GM19351 (cell line): ENCODE measurements around the gene ORC2.
A peak's percentile ranks its signal among the peaks of the same experiment; 100 is the strongest.
"Not testable (repeated sequence)": the region's sequence is repeated elsewhere in the genome, so short reads cannot be mapped to it uniquely, and the experiment has no call there.

ENCODE experiments used
- ATAC-seq: cut with Tn5 transposase; IDR thresholded peaks from one replicate; pipeline ENCODE4 v1.9.1; 2021; ENCODE audit warnings: mild to moderate bottlenecking, moderate library complexity; ENCODE audit not compliant: unreplicated experiment

The ORC2 gene

DNA sequence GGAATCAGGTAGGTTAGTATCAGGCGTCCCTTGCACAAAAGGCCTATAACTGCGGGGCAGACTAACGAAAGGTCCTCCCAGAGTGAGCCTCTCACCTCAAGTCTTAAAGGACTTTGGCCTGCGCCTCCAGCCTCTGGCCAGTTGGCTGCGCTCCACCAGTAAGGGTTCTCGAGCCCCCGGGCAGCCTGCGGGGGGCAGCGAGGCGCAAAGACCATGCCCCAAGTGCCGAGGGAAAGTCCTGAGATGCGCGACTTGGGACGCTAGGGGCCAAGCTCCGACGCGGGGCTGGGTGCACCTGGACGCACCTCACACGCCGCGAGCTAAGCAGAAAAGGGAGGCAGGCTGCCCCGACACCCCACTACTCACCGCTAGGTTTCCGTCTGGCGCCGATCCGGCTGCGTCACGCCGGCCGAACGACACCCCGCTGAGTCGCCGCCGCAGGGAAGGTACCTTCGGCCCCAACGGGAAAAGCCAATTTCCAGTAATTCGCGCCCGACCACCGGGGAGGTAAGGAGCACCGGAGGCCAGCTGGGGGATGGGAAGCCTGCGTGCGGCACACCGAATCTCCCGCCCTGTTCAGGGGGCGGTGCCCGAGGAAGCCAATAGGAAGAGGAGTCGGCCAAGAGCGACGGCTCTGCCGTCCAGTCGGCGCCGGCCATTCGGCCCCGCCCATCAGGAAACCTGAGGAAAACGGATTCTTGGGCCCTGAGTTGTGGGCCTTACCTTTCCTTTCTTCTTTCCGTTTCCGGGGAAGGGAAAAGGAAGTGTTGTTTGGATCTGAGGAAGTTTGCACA lies at the start of gene ORC2:
Gene ORC2, minus strand, starts transcription at position 537 of the 794 bp plus-strand sequence. CDS start 5,537 bp downstream, outside the sequence.
- ATAC-seq: peak; percentile 85

DNA sequence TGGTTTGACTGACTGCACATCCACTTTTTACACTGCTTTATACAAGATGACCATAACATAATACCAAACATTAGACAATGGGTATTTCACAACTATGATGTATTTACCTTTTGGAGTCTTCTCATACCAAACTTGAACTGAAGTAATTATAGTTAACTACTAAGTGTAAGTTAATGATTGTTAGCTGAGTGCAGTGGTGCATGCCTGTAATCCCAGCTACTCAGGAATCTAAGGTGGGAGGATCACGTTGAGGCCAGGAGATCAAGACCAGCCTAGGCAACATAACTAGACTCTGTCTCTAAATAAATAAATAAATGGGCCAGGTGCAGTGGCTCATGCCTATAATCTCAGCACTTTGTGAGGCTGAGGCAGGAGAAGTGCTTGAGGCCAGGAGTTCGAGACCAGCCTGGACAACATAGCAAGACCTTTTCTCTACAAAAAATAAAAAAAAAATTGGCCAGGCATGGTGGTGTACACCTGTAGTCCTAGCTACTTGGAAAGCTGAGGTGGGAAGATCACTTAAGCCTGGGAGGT lies 44.9 kb upstream of the ORC2 start:
- ATAC-seq: no peak

DNA sequence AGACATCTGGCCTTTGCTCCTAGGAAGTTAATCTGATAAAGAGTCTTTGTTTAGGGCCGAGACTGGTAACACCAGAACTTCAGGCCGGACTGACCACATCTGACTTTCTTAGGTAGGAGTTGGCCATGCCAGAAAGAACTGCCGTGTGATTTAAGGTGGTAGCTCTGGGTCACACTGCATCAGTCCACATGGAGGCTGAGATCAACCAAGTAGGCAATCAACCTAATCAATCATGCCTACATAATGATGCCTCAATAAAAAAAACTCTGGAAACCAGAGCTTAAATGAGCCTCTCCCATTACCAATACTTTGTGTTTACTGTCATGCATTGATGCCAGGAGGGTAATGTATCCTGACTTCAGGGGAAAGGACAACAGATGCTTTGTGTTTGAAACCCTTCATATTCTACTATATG lies 44.1 kb upstream of the ORC2 start:
- no peak for ATAC-seq

DNA sequence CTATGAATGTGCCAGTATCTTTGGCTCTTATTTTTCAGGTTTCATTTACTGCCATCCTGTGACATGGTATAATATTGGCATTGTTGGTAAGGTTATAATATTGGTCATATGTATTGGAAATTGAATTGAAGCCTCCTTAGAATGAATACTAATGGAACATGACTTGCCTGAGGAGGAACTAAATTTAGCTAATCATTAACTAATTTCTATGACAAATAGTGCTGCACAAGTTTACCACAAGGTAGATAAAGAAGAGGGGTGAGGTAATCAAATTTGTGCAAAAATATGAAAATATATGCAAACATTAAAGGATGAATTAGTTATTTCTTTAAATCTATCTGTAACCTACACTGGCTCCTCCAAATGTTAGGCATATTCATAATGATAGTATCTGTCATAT lies 43.2 kb upstream of the ORC2 start:
- no peak for ATAC-seq

DNA sequence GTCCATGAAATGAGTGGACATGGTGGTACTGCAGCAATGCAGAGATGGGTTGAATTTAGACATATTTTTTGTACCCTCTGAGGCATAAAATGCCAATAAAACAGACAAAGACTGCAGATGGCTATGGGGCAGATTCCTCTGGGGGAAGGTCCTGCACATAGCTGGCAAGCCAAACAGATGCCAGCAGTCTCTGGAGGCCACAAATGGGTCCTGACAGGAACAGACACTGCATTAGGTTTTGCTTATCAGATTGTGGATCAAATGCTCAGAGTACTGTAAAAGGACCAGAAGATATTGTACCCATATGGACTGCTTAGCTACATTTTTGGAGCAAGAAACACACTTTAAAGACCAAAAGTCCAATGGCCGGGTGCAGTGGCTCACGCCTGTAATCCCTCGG lies 40.9 kb upstream of the ORC2 start:
- no peak for ATAC-seq

DNA sequence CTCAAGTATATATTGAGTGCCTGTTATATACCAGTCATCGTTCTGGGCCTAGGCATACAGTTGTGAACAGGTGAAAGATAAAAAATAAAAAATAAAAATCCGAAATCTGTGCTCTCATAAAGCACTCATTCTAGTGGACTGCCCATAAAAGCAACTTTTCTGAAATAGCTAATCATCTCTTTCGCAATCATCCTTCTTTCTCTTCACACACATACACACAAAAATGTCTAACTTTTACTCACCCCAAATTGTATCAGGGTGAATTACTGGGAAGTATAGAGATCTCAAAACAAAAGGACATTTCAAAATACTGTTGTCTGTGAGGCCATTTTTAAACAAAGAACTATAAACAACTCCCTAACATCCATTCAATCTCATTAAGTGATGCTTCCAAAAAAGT lies 29.6 kb upstream of the ORC2 start:
- ATAC-seq: no peak

DNA sequence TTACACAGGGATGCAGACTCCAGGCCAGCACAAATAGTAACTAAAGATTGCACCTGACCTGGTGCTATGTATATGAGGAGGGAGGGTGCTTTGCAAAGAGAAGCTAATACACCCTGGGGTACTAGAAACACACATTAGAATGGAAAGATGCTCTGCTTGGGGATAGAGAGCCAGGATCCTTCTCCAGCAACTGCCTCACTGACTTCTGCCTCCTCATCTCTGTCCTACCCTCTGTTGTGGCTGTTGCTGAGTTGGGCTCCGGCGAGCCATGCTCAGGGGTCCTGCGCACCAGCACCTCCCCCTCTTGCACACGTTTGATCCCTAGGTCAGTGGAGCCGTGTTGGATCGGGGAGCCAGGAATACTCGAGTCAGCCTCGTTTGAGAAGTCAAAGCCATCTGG lies 23.7 kb upstream of the ORC2 start:
- ATAC-seq: no peak

DNA sequence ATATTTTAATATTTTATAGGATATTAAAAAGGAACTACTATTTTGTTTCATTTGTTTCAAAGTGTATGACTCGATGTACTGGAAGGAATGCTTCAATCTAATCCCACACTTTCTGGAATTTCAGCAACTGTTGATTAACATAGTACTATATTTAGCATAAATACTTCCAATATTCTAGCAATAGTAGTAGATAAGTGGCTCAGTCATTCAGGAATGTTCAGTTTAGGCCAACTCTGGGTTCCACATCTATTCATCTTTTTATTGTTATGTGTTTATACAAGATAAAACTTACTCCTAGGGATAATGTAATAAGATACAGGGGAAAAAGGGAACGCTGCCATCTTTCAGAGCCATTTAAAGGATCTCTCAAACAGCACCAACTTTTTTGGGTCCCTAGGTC lies 22.3 kb upstream of the ORC2 start:
- no peak for ATAC-seq

DNA sequence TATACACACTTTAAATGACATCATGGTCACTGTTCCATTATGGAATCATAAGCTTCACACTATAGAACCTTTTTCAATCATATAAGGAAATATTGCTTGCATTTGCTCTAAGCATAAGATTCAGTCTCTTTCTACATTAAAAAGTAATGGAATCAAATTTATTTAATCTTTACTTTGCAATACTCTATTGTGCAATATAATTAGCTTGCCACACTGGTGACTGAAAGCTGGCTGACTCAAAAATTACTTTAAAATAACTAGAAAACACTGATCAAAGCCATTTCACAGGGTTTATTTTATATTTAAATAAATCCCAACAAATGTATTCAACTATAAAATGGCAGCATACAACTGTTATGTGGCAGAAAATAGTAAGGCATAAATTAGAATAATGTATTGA lies 13.2 kb upstream of the ORC2 start:
- no peak for ATAC-seq

DNA sequence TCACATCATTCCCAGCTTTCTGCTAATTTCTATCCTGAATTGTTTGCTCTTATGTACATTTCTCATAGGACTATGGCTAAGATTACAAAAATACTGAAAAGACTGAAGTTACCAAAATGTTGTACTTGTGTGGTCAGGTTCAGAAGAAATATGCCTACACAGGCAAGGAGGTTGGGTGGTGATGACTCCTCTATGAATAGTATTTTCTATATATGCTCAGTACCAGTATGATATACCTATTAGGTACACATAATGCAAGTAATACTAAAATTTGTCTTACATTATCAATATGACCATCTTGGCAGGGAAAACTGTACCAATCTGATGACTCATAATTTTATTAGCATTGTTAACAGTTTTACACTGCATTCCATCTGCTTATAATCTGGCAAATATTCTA lies 12.2 kb upstream of the ORC2 start:
- ATAC-seq: no peak

DNA sequence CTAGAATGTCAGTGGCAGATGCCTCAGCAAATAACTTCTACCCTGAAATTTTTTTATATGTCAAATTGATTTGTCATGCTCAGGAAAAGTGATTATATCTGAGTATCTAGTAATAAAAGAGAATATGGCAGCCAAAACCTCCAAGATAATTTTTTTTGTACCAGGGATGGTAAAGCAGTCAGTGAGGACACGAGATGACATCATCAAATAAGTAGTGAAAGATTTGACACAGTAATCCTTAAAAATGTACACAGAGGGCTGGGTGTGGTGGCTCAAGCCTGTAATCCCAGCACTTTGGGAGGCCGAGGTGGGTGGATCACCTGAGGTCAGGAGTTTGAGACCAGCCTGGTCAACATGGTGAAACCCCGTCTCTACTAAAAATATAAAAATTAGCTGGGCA lies 6.6 kb upstream of the ORC2 start:
- not testable (repeated sequence) for ATAC-seq

DNA sequence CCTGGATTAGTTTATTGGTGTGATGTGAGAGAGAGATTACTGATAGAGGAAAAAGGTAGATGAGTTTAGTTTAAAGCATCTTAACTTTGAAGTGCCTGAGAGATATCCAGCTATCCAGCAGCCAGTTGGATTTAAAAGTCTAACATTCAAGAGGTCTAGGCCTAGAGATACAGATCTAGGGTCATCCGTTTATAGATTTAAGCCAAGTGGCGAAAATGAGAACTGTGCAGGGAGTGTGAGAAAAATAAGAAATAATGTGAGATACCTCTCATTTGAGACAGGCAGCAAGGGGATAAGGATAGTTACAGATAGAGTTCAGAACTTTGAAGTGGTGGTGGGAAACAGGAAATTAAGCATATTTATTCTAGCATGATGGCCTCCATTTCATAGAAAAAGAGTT lies 5.3 kb upstream of the ORC2 start:
- no peak for ATAC-seq

DNA sequence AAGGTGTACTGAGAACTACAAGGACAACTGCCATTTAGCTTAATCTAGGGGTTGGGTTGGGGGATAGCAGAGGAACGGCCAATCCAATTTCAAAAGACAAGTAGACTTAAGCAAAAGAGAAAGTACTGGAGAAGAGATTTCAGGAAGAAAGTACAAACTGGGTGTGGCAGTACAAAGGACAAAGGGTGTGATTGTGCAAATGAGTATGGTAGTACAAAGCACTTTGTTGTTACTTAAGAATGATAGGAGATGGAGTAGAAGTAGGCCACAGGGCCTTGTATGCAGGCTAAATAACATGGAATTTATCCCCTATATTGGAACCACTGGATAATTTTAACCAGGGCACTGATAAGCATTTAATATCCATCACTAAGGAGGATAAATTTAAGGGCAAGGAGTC lies 4.7 kb upstream of the ORC2 start:
- no peak for ATAC-seq

DNA sequence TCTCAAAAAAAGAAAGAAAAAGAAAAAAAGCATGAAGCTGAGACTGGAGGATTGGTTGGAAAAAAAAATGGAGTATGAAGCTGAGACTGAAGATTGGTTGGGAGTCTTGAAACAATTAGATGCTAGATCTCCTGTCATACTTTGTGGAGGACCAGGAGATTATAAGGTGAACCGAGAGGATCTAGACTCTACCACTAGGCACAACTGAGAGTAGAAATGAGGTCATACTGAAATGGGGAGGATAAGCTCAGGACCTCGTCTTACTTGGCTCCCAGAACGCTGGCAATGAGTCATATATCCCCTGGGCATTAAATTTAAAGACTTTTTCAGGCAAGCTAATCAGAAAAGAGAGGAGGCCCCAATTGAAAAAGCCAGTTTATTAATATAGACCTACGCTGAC lies 3.3 kb upstream of the ORC2 start:
- peak; percentile 32 for ATAC-seq

DNA sequence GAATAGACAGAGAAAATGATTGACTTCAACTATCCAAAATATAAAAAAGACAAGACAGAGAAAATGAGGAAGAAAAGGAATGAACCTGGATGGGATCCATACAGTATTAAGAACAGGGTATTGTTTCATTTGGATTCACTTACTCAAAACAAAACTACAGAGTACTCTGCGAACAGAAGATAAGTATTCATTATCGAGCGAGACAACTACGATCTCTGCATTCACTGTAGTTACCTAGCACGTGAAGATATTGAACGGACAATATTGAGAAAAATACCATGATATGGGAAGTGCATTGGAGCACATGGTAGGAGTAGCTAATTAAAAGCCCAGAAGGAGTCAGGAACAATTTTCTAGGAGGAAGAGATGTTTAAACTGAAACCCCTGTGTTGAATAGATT lies 1.0 kb upstream of the ORC2 start:
- ATAC-seq: no peak

DNA sequence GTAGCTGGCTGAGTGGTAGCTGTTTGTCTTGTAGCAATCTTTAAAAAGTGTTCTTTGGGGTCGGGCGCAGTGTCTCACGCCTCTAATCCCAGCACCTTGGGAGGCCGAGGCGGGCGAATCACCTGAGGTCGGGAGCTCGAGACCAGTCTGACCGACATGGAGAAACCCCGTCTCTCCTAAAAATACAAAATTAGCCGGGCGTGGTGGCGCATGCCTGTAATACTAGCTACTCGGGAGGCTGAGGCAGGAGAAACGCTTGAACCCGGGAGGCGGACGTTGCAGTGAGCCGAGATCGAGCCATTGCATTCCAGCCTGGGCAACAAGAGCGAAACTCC lies 425 bp upstream of the ORC2 start:
- peak; percentile 3 for ATAC-seq

DNA sequence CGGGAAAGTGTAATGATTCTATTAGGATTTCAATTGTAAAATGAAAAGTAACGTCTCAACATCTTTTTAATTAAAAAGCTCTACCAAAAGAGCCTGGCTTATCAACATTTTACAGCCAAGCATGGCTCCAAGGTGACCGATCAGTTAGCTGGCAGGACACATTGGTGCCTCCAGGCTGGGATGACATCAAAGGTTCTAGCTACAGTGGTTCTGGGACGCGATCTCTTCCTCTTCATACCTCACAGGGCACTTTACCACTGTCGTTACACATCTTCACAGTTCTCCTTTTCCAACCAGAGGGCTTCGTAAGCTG lies 693 bp downstream of the ORC2 start:
- ATAC-seq: peak; percentile 23

DNA sequence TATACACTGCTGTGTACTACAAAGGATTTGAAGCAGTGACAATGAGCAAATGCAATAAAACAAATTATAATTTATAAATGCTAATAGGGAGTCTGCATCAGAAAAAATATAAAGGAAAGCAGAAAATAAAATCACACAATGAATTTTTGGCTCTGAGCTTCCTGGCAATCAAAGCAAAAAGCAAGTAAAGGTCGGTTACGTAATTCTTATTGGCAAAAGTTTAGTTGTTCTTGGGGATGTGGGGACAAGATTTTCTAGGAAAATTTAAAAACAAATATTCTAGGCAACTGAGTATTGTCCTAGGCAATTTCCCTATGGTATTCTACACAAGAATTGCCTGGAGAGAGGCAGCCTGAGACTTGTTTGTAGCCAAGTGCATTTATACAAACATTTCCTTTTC lies 1.8 kb downstream of the ORC2 start:
- no peak for ATAC-seq

DNA sequence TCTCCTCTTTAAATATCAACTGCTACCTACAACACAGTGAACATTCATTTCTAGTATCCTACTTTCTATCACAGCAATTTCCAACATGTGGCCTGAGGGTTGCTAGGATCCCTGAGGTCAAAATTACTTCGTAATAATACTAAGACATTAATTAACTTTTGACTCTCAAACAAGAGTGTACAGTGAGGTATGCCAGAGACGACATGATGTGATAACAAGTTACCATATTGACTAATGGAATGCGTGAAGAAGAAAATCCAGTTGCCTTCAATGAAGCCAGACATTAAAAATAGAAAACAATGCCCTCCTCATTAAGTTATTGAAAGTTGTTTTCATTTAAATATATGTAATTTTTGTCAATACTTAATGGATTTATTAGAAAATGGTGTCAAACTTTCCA lies 13.1 kb downstream of the ORC2 start:
- no peak for ATAC-seq

DNA sequence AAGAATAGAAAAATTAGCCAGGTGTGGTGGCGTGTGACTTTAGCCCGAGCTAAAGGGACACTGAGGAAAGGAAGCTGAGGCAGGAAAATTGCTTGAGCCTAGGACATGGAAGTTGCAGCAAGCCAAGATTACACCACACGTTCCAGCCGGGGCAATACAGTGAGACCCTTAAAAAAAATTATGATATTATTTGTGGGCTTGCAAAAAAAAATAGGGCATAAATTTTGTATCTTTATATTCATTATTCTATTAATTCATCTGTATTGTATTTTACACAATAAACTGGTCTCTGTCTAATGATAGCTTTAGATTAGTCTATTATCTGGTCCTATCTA lies 18.1 kb downstream of the ORC2 start:
- ATAC-seq: no peak

DNA sequence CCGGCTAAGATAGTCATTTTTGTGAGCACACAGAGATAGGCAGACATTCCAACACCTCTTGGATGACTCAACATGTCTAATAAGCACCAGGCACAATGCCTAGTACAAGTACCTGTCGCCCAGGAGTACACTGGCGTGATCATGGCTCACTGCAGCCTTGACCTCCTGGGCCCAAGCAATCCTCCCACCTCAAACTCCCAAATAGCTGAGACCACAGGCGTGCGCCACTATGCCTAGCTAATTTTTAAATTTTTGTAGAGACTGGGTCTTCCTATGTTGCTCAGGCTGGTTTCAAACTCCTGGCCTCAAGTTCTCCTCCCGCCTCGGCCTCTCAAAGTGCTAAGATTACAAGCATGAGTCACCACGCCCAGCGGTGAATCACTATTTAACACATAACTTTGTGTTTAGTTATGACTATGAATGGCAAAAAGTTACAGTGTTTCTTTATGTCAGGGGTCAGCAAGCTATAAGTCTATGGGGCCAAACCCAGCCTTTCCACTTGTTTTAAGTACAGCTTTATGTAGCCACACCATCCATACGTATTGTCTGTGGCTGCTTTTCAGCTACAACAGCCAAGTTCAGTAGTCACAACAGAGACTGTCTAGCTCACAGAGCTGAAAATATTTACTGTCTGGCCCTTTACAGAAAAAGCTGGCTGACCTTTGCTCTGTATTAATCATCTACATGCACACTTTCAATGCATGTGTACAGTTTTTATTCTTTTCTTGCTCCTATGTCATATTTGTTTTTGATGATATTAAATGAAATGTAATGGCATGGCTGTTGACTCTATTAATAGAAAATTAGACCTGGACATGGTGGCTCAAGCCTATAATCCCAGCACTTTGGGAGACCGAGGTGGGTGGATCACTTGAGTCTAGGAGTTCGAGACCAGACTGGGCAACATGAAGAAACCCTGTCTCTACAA lies 18.7 kb downstream of the ORC2 start:
- ATAC-seq: no peak

DNA sequence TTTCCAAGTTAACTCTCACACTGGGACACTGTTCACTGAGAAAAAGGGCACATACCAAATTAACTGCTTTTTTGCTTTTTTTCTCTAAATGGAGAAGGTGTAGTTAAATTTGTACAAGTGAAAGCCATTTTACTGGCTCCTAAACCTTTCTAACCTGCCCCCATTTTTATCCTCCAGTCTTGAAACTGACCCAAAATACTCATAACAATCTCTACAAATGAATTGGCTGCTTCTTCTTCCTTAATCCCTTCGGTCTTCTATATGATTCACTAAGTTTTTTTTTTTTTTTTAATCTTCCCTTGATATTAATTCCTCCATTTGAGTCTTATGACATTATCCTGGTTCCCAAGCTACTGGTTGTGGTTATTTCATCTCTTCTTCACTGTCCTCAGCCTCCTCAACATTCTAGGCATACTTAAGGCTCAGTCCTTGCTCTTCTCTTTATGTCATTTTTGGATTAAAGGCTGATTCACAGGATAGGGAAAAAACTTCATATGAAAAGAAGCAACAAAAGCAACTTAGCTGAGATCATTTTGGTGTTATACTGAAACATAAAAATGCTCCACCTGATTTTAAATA lies 19.8 kb downstream of the ORC2 start:
- ATAC-seq: no peak
